CD4-positive, alpha-beta T cell (primary cell): ENCODE measurements around the gene DRAP1. TPM values are rescaled to one million over a fixed set of nuclear protein-coding genes. Genes with fewer than 3 reads are reported as not detected.

Experiments used
- ATAC-seq: fragments of 200-7000 bp; cut with Tn5 transposase; one replicate; pipeline ENCODE4 v1.10.0; 2022; ENCODE audit warnings: mild to moderate bottlenecking; ENCODE audit not compliant: poor library complexity
- CTCF ChIA-PET: fragments of 350-600 bp; sonication (Branson Sonifier 250); formaldehyde crosslinking; loops from one replicate; lab custom pipeline; 2021; ENCODE audit warnings: antibody characterized with exemption, inconsistent platforms; lab: Charles Lee
- POLR2A ChIA-PET: fragments of 350-600 bp; sonication (Branson Sonifier 250); formaldehyde crosslinking; loops from one replicate; lab custom pipeline; 2021; ENCODE audit warnings: antibody characterized with exemption, inconsistent platforms; lab: Charles Lee
- DNase-seq, 14 experiments: peaks; one replicate each; pipeline ENCODE4 v3.0.0-alpha.2; 2013 to 2020; ENCODE audit warnings: mixed read lengths in 2 of 14
- H3K27ac ChIP-seq, 2 donors: one replicate each; pipeline versions ENCODE4 v1.5.1 to v1.7.0; 2013; ENCODE audit warnings: low read length in 2 of 2, low read depth in 1 of 2, mild to moderate bottlenecking in 1 of 2
- H3K27me3 ChIP-seq, 2 experiments: 1 replicate in 1 of 2; 2 replicates in 1 of 2; pipeline versions ENCODE4 v1.6.1 to v1.7.0; 2013; ENCODE audit warnings: low read length in 2 of 2, control low read depth in 1 of 2, mild to moderate bottlenecking in 1 of 2, moderate library complexity in 1 of 2; ENCODE audit not compliant: insufficient read depth in 2 of 2, control insufficient read depth in 1 of 2
- H3K36me3 ChIP-seq: one replicate; pipeline ENCODE4 v1.6.1; 2013; ENCODE audit warnings: low read length, control low read depth; ENCODE audit not compliant: insufficient read depth
- H3K4me1 ChIP-seq: one replicate; pipeline ENCODE4 v1.6.1; 2013; ENCODE audit warnings: low read length, control low read depth; ENCODE audit not compliant: insufficient read depth
- H3K4me3 ChIP-seq: one replicate; pipeline ENCODE4 v1.5.1; 2013; ENCODE audit warnings: mild to moderate bottlenecking, low read length, moderate library complexity
- H3K9me3 ChIP-seq, 2 experiments: 1 replicate in 1 of 2; 2 replicates in 1 of 2; pipeline versions ENCODE4 v1.6.1 to v1.7.0; 2013; ENCODE audit warnings: low read length in 2 of 2, mild to moderate bottlenecking in 2 of 2, control low read depth in 1 of 2, moderate library complexity in 1 of 2; ENCODE audit not compliant: control insufficient read depth in 1 of 2, insufficient read depth in 1 of 2
- H3K27ac Mint-ChIP-seq: one replicate; pipeline ENCODE4 v1.8.0; 2020; ENCODE audit warnings: mixed read lengths
- H3K27me3 Mint-ChIP-seq: one replicate; pipeline ENCODE4 v1.8.0; 2021; ENCODE audit warnings: mixed read lengths
- H3K36me3 Mint-ChIP-seq: one replicate; pipeline ENCODE4 v1.8.0; 2021; ENCODE audit warnings: low read depth, mixed read lengths
- H3K4me1 Mint-ChIP-seq: one replicate; pipeline ENCODE4 v1.8.0; 2021; ENCODE audit warnings: low read depth, mixed read lengths
- H3K4me3 Mint-ChIP-seq: one replicate; pipeline ENCODE4 v1.8.0; 2020; ENCODE audit warnings: mild to moderate bottlenecking, mixed read lengths
- H3K9me3 Mint-ChIP-seq: one replicate; pipeline ENCODE4 v1.8.0; 2020; ENCODE audit warnings: mixed read lengths
- CTCF ChIP-seq: fragments of 200-600 bp; IDR thresholded peaks from one replicate; pipeline ENCODE4 v1.8.0; 2022; ENCODE audit warnings: antibody characterized with exemption, mild to moderate bottlenecking
- intact Hi-C, 2 experiments: fragments of 100-400 bp; cut with DNase I in 1 of 2; cut with micrococcal nuclease in 1 of 2; formaldehyde crosslinking; loops; one replicate each; pipeline versions ENCODE4 v1.15.1 to v1.9.0; 2023 to 2025; cut with DNase I, micrococcal nuclease
- total RNA-seq, 174 experiments: library from RNA in 2 of 174; stranded (reverse) in 2 of 174; gene quantifications; one replicate each; pipeline ENCODE4 v1.2.3 and lab custom pipeline; 2021 to 2026

Gene DRAP1
- total RNA-seq, 2 experiments from 2014 or later = 58.6 to 59.1 TPM

DNA sequence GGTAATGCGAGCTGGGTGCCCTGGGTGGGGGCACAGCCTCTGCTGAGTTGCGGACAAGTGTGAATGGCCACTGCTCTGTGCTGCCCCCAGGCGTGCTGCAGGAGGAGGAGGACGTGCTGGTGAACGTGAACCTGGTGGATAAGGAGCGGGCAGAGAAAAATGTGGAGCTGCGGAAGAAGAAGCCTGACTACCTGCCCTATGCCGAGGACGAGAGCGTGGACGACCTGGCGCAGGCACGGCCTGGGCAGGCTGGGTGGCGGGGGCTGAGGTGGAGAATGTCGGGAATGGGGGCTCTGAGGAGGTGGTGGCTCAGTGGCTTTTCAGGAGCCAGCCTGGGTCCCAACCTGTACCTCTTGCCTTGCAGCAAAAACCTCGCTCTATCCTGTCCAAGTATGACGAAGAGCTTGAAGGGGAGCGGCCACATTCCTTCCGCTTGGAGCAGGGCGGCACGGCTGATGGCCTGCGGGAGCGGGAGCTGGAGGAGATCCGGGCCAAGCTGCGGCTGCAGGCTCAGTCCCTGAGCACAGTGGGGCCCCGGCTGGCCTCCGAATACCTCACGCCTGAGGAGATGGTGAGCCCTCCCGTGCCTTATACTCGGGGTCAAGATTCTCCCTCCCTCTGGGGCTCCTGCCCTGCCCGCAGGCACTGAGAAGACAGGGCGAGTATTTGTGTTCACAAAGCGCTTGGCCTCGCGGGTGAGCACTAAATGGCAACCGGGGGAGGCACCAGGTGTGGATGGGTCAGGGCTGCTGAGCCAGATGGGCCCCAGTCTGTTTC is 46.9 kb downstream of the DRAP1 start:
- no peak for TF ChIP-seq CTCF
- intact Hi-C loops = no loop called here
- Histone ChIP-seq H3K27me3 (no peaks in the 10 kb centered on the region), H3K4me3 (no peak overlapping the region), H3K36me3 (peaks cover 70% of the 10 kb centered on the region), H3K27ac (no peak overlapping the region), H3K4me1 (peaks cover 25% of the 10 kb centered on the region), H3K9me3 (no peaks in the 10 kb centered on the region)
- Mint-ChIP-seq H3K36me3 (peaks cover 93% of the 10 kb centered on the region), H3K4me1 (peaks cover 31% of the 10 kb centered on the region), H3K27ac (no peak overlapping the region), H3K27me3 (no peaks in the 10 kb centered on the region), H3K9me3 (no peaks in the 10 kb centered on the region), H3K4me3 (no peak overlapping the region)
- POLR2A ChIA-PET = no interaction called here
- DNase-seq (no peak), ATAC-seq (no peak)
- CTCF ChIA-PET = interaction anchor here (1.5 kb wide), 1 partner anchor 82 kb away, joined by 4 read pairs; no protein-coding TSS in a partner anchor

- no peaks in the 10 kb centered on the region for H3K9me3 Mint-ChIP-seq
These were observed 48.2 kb downstream of the DRAP1 start for GRCh38 chr11:65967329-65967934.

More at GRCh38 chr11:65967329-65967934, 48.2 kb downstream of the DRAP1 start:
- ChIA-PET CTCF (interaction anchor here (0.7 kb wide), 1 partner anchor 106 kb away, joined by 4 read pairs; no protein-coding TSS in a partner anchor), POLR2A (no interaction called here)
- no peak for DNase-seq
- Histone ChIP-seq H3K4me3 (no peak overlapping the region), H3K4me1 (peaks cover 20% of the 10 kb centered on the region), H3K36me3 (peaks cover 78% of the 10 kb centered on the region), H3K9me3 (no peaks in the 10 kb centered on the region), H3K27ac (no peak overlapping the region), H3K27me3 (no peaks in the 10 kb centered on the region)
- no peak for ATAC-seq
- no peak overlapping the region for H3K27ac Mint-ChIP-seq
- H3K36me3 Mint-ChIP-seq = peaks cover 92% of the 10 kb centered on the region
- peaks cover 21% of the 10 kb centered on the region for H3K4me1 Mint-ChIP-seq
- H3K4me3 Mint-ChIP-seq = no peak overlapping the region
- no peaks in the 10 kb centered on the region for H3K27me3 Mint-ChIP-seq
- TF ChIP-seq CTCF = no peak
- intact Hi-C loops = no loop called here
